Measurements from ENCODE around the gene XRN2.
"Not testable (repeated sequence)": the region's sequence is repeated elsewhere in the genome, so short reads cannot be mapped to it uniquely, and the experiment has no call there.

XRN2 gene

GRCh38 chr20:21391972-21392352 lies 88.8 kb downstream of the XRN2 start:
- no peak for DNase-seq

DNA sequence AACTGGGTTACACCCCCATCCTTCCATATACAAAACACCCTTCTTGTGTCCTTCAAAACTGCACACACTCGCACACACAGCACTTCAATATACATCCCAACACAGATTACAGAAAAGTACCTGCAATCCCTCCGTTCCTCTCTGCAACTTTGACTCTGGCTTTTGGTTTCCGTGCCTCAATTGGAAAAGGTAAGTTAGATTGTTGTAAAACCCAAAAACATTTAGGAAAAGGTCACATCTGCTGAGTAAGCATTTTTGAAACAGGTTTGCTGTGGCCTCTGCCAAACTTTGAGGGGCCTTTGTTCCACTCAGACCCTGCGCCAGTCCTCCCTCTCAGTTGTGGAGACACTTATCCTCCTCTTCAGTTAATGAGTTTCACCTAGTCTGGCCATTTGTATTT lies 90.0 kb downstream of the XRN2 start:
- DNase-seq = no peak

GRCh38 chr20:21393816-21394519 lies 90.8 kb downstream of the XRN2 start:
- DNase-seq = no peak

- DNase-seq = no peak
Measured at GRCh38 chr20:21394551-21394950, 91.4 kb downstream of the XRN2 start.

DNA sequence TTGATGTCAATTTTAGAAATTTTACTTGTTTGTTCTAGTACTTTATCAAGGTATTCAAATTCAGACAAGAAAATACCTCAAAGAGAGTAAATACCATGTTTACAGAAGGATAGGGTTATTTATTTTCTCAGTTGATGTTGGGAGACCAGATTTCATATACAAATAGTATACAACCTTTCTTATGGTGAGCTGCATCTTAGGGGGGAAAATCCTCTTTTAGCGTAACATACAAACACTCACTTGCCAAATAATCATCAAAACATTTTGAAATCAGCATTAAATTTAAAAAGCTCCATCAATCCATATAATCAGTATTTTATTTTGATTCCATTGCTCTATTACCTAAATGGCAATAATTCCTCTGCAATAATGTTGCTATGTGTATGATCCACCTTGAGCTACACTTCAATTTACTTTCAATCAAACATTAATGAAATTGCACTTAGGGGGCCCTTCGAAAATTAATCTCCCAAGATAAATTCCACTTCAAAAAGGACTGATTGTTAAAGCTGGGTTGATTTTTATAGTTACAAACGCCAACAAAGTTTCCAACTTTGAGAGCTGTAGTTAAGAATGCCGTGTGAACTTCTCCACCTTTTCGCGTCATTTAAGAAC lies 92.0 kb downstream of the XRN2 start:
- DNase-seq = no peak

DNA sequence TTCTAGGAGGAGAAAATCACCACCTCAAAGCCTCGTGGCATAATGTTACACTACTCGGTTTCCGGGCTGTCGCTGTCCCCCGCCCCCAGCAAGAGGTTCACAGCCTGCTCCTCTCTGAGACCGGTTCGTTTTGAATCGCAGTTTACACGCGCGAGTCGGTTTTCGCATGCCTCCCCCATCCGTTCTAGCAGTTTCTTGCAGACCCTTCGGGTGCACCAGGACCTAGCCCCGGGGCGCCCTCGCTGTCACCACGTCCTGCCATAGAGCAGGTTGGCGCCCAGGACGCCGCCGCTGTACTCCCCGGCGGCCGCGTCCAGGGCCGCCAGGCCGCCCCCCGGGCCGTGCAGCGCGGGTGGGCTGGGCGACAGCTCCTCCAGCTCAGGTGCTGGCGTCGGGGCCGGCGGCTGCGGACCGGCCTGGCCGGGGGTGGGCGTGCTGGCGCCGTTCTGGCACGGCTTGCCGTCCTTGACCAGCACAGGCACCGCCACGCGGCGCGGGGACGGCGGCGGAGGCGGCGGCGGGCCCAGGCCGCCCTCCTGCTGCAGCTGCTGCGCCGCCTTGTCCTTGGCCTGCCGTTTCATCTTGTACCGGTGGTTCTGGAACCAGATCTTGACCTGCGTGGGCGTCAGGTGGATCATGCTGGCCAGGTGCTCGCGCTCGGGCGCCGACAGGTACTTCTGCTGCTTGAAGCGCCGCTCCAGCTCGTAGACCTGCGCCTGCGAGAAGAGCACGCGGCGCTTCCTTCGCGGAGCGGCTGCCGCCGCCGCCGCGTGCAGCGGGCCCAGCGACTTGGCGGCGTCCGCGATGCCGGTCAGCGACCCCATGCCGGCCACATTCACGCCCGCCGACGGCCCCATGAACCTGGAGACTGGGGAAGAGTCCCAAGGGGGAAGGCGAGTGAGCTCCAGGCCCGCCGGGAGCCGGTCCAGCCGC lies 92.8 kb downstream of the XRN2 start:
- DNase-seq = peak; percentile 19

DNA sequence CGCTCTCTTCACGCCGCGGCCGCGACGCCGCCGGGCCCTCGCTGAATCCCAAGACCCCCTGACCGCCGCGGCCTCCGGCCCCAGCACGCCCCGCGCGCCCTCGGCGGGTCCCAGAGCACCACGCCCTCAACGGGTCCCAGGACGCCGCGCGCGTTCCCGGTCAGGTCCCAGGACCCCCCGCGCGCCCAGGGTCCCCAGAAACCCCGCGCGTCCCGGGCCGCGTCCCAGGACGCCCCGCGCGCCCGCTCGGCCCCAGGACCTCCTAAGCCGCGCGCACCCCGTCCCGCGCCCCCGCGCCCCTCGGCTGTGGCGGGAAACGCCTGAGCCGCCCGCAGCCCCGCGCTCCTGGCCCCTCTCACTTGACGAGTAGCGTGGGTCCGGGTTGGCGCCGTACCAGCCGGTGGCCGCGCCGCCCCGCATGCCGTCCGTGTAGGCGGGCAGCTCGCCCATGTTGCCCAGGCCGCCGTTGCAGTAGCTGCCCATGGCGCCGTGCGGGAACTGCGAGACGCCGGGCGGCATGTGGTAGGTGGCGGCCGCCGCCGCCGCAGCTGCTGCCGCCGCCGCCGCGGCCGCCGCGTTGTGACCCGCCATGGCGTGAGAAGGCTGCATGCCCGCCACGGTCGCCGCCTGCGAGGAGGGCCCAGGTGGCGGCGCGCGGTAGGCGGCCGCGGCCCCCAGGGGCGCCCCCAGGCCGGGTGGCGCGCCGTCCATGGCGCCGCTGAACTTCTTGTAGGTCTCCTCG lies 93.6 kb downstream of the XRN2 start:
- DNase-seq = no peak

GRCh38 chr20:21397341-21398108 lies 94.4 kb downstream of the XRN2 start, which contains the start of gene NKX2-4:
Gene NKX2-4, minus strand, starts transcription at chr20:21397526. Its CDS starts 127 bp downstream, at chr20:21397399.
- no peak for DNase-seq

GRCh38 chr20:21398109-21399004 lies 95.2 kb downstream of the XRN2 start:
- DNase-seq = no peak

GRCh38 chr20:21399005-21399475 lies 95.9 kb downstream of the XRN2 start:
- no peak for DNase-seq

DNA sequence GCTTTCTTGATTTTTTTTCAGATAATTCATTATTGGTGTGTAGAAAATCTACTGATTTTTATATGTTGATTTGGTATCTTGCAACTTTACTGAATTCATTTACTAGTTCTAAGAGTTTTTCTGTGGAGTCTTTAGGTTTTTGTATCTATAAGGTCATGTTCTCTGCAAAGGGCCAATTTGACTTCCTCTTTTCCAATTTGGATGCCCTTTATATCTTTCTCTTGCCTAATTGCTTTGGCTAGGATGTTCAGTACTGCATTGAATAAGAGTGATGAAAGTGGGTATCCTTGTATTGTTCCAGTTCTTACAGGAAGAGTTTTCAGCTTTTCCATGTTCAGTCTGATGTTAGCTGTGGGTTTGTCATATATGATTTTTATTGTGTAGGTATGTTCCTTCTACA lies 108.6 kb downstream of the XRN2 start:
- DNase-seq = no peak

- not testable (repeated sequence) for DNase-seq
Measured at GRCh38 chr20:21413996-21414395, 110.9 kb downstream of the XRN2 start.

GRCh38 chr20:21419147-21419546 lies 116.0 kb downstream of the XRN2 start:
- not testable (repeated sequence) for DNase-seq

DNA sequence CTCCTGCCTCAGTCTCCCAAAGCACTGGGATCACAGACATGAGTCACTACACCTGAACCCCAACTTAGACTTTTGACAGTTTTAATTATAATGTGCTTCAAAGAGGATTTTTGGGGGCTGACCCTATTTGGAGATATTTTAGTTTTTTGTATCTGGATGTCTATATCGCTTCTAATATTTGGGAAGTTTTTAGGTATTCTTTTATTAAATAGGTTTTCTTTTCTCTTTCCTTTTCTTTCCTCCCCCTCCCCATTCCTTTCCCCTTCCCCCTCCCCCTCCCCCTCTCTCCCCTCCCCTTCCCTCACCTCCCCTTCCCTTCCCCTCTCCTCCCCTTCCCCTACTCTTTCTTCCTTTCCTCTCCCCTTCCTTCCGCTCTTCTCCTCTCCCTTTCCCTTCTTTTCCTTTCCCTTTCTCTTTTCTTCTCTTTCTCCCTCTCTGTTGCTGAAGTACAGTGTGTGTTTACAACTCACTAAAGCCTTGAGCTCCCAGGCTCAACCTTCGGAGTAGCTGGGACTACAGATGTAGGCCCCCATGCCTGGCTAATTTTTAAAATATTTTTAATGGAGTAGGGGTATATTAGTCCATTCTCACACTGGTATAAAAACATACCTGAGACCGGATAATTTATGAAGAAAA lies 118.6 kb downstream of the XRN2 start:
- no peak for DNase-seq

DNA sequence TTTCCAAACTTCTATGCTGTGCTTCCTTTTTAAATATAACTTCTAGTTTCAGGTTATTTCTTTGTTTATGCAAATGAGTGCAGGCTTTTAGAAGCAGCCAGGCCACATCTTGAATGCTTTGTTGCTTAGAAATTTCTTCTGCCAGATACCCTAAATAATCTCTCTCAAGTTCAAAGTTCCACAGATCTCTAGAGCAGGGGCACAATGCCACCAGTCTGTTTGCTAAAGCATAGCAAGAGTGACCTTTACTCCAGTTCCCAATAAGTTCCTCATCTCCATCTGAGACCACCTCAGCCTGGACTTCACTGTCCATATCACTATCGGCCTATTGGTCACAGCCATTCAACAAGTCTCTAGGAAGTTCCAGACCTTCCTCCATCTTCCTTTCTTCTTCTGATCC lies 120.6 kb downstream of the XRN2 start:
- DNase-seq = not testable (repeated sequence)

GRCh38 chr20:21424846-21425245 lies 121.7 kb downstream of the XRN2 start:
- DNase-seq = no peak

- DNase-seq = no peak
Measured at GRCh38 chr20:21430020-21430419, 126.9 kb downstream of the XRN2 start.

DNA sequence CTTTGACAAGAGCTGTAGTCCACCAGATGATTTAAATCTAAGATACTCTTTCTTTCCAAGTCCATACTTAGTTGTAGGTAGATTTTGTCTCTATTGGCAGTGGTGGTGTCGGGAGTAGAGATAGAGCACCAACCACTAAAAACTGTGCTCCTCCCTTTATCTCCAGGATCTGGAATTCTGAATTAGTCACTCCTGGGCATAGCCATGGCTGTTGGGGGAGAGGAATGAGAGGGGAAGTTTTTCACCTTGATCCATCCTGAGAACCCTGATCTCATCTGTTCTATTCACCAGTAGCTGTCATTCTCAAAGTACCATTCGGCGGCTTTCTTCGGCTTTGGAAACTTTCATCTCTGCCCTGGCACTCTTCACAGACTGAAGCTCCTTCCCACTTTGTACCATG lies 129.8 kb downstream of the XRN2 start:
- no peak for DNase-seq

GRCh38 chr20:21433329-21433890 lies 130.3 kb downstream of the XRN2 start:
- DNase-seq = no peak

DNA sequence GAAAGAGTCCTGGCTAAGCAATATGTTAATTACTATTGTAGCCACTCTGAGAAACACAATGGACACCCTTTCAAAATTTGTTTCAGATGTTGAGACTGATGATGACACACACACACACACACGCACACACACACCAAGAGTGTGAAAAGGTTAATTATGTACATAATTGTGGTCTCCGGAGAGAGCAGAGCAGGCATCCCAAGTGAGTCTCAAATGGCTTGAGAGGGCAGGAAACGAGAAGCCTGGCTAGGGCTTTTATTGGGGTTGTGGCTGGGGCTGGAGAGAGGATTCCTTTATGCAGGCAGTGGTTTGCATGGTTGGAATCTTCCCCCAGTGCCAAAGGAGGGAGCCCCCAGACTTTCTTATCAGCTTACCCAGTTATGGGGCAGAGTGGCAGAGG lies 132.4 kb downstream of the XRN2 start:
- no peak for DNase-seq
